Sigmoid colon (tissue), 4 donors: ENCODE results near the gene HSD17B8.

ENCODE experiments used
- EP300 ChIP-seq, 4 donors: sonication (generic); formaldehyde crosslinking; IDR thresholded peaks; one replicate each; pipeline ENCODE4 v1.6.1; 2017; ENCODE audit warnings: antibody characterized with exemption in 4 of 4
- POLR2A ChIP-seq, 2 donors: fragments of 450-650 bp; IDR thresholded peaks; one replicate each; pipeline ENCODE4 v1.6.1; 2016; ENCODE audit warnings: antibody characterized with exemption in 2 of 2, mild to moderate bottlenecking in 2 of 2, moderate library complexity in 2 of 2

GRCh38 chr6:33161354-33162331 is 42.8 kb upstream of the HSD17B8 start:
- TF ChIP-seq EP300 (IDR thresholded peaks at IDR 0.05), result no peak
- TF ChIP-seq POLR2A (IDR thresholded peaks at IDR 0.05), result no peak
